ENCODE measurements around the gene LOX.
"Not testable (repeated sequence)": the region's sequence is repeated elsewhere in the genome, so short reads cannot be mapped to it uniquely, and the experiment has no call there.

Gene LOX

GRCh38 chr5:122097391-122097790, 19.3 kb upstream of the LOX start:
- DNase-seq: no peak

DNA sequence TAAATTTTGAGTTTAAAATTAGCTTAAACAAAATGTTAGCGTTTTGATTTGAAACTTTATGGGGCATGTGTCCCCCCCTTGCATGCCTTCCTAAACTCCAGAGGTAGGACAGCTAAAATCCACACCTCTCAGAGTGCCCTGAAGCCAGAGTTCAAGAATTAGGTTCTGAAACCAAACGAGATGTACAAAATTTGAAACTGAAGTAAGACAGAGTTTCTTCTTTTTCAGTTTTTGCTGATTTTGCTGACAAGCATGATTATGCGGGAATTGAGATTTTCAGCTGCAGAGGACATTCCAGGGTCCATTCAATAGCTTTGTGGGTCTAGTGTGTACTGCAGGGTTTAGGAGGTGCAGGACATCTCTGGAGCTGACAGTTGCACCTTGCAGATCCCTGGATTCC, 17.1 kb upstream of the LOX start:
- DNase-seq: no peak

DNA sequence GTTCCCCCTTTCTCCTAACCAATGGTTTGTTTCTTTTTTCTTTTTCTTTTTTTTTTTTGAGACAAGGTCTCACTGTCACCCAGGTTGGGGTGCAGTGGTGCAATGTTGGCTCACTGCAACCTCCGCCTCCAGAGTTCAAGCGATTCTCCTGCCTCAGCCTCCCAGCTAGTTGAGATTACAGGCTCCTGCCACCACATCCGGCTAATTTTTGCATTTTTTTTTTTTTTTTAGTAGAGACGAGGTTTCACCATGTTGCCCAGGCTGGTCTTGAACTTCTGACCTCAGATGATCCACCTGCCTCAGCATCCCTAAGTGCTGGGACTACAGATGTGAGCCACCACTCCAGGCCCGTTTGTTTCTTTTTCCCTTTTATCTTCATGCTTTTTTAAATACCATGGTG, 16.2 kb upstream of the LOX start:
- not testable (repeated sequence) for DNase-seq

- DNase-seq: no peak
Observed at GRCh38 chr5:122093415-122094180, 15.5 kb upstream of the LOX start.

GRCh38 chr5:122091936-122092600, 14.0 kb upstream of the LOX start:
- peak; percentile 24 for DNase-seq

GRCh38 chr5:122089096-122090013, 11.3 kb upstream of the LOX start:
- peak; percentile 84 for DNase-seq

DNA sequence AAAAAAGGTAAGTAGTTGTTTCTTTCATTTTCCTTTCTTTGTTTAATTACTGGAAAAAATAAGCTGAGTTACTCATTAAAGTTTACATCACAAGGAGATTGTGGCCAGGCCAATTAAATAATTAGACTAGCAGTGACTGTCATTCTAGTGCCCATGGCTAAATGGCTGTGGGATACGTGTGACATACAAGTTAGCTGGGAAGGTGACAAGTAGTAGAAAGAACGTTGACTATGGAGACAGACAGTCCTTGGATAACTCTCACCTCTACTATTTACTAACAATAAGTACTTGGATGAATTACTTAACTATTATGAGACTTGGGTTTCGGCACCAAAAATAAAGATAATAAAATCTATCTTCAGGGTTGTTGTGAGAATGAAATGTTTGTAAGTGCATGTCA, 7.0 kb upstream of the LOX start:
- no peak for DNase-seq

DNA sequence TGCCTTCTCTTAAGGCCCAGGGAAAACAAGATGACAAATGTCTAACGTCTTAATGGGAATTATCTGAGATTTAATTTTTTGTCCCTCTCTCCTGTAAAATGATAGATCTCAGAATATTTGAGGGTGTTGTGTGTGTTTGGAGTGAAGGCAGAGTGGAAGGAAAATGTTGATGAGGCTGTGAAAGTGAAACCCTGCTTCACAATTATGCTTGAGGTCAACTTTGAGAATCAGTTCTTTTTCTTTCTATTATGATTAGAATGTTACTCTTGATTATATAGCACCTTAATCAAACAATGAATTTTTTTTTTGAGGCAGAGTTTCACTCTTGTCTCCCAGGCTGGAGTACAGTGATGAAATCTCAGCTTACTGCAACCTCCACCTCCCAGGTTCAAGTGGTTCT, 5.5 kb upstream of the LOX start:
- DNase-seq: no peak

- no peak for DNase-seq
Observed at GRCh38 chr5:122081541-122081940, 3.5 kb upstream of the LOX start.

DNA sequence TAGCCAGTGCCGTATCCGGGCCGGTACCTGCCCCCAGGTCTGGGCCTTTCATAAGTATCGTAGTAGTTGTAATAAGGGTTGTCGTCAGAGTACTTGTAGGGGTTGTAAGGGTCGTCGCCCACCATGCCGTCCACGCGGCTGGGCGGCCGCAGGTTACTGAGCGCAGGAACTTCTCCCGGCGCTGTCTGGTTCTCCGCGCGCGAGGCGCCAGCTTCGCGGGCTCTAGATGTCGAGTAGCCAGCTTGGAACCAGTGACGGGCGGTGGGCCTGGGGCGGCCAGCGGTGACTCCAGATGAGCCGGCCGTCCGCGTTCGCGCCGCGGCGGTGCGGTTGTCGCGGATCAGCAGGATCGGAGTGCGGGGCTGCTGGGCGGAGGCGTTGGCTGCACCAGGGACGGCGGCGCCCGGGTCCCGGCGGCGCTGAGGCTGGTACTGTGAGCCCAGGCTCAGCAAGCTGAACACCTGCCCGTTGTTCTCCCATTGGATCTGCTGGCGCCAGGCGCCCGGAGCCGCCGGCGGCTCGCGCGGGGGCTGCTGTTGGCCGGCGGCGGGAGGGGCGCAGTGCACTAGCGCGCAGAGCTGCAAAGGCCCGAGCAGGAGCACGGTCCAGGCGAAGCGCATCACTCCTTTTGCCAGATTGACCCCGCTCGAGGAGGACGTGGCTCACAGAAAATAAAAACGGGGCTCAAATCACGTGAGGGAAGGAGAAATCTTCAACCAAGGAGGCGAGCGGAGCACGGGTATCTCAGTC, 518 bp downstream of the LOX start:
- no peak for DNase-seq

DNA sequence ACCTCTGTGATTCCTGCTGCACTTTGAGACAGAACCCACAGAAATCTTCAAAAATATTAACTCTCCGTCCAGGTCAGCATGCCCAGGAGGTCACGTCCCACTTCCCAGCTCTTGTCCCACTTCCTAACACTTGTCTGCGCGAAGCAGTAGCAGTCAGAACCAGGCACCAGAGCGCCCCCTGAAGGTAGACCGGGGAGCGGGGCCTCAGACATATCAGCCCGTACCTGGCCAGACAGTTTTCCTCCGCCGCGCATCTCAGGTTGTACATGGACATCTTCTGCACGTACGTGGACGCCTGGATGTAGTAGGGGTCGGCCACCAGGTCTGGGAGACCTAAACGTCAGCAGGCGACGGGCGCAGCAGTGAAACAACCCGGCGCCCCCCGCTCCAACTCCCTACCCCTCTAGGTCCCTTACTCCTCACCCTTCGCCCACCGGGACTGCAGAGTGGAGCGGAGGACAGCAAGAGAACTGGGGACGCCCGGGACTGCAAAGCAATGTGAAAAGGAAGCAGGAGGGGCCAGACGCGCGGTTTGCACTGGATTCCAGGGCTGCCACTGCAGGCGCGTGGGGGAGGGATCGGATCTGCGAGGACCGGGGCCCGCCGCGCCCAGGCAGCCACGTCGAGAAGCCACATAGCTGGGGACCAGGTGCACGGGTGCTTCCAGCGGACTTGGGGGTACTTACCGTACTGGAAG, 1.2 kb downstream of the LOX start:
- DNase-seq: peak; percentile 68

DNA sequence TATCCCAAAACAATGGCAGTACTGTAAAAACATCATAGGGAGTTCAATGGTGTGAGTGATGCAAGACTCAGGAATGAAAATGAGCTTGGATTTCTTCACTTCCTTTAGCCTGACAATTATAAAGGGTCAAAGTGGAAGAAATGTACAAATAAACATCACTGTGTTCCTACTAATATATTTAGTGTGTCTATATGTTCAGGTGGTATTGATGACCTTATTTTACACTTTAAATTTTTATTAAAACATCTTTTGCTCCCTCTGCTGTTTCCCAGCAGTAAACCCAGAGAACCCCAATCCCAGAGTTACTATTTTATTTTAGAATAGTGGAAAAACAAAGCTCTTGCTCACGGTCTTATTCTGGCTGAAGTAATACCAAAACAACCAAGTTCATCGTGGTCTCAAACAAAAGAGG, 2.0 kb downstream of the LOX start:
- no peak for DNase-seq

DNA sequence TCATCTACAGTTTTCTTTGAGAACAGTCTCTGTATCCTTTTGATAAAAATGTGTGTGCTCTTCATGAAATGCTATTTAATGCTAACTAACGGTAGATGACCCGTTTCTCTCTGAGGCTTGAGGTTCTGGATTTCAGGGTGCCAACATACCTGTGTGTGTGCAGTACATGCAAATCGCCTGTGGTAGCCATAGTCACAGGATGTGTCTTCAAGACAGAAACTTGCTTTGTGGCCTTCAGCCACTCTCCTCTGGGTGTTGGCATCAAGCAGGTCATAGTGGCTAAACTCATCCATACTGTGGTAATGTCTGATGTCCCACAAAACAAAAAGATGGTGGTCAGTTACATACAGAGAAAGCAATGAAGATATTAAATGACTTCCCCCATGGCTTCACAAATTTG, 4.2 kb downstream of the LOX start:
- DNase-seq: no peak

- no peak for DNase-seq
Observed at GRCh38 chr5:122073018-122073417, 5.0 kb downstream of the LOX start.

DNA sequence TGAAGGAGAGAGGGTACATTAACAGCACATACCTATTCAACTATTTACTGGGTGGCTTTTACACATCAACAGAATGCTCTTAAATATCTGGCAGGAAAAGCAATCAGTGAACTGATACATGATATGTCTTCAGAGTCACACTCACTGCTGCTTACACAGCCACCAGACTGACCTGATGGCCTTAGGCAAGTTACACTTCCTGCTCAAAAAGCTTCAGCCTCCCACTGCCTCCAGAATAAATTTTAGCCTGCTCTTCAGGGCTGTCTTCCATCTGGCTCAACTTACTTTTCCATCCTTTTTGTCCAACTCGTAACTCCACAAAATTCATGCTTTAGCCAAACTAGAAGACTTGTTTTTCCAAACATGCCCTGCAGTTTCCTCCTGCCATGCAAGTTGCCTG, 10.7 kb downstream of the LOX start:
- DNase-seq: no peak

DNA sequence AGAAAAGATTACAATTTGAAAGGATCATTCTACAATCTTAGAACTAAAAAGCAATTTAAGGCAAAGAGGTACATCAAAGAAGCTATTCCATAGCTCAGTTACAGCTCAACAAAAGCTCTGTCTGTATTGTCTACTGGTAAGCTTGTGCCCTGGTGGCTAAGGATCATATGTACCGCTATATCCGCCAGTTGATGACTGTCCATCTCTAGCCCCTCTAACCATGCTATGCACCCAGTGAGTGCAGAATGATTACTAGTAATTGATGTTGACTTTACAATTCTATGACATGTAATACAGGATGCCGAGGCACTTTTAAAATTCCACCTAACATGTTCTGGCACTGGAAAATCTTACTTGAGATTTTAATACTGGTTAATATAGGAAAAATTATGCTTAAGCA, 13.1 kb downstream of the LOX start:
- no peak for DNase-seq

GRCh38 chr5:122063836-122064235, 14.2 kb downstream of the LOX start:
- no peak for DNase-seq

DNA sequence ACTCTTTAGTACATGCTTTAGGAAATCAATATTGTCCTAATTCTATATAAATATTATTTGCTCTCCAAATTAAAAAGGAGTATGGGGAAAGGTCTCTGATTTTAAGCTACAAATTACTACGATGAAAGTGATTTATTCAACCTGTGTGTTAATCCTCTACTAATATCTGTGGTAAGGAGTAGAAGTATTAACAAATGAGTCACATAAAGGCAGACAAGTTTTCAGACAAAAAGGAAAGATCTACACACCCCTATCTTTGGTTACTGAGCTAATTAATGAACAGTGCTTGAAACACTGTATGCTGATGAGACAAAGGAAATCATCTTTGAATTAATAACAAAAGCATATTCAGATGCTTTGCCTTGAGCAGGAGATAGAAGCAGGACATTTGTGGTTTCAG, 15.9 kb downstream of the LOX start:
- DNase-seq: no peak

- DNase-seq: no peak
Observed at GRCh38 chr5:122056913-122057312, 21.1 kb downstream of the LOX start.

GRCh38 chr5:122054266-122054665, 23.8 kb downstream of the LOX start:
- no peak for DNase-seq

DNA sequence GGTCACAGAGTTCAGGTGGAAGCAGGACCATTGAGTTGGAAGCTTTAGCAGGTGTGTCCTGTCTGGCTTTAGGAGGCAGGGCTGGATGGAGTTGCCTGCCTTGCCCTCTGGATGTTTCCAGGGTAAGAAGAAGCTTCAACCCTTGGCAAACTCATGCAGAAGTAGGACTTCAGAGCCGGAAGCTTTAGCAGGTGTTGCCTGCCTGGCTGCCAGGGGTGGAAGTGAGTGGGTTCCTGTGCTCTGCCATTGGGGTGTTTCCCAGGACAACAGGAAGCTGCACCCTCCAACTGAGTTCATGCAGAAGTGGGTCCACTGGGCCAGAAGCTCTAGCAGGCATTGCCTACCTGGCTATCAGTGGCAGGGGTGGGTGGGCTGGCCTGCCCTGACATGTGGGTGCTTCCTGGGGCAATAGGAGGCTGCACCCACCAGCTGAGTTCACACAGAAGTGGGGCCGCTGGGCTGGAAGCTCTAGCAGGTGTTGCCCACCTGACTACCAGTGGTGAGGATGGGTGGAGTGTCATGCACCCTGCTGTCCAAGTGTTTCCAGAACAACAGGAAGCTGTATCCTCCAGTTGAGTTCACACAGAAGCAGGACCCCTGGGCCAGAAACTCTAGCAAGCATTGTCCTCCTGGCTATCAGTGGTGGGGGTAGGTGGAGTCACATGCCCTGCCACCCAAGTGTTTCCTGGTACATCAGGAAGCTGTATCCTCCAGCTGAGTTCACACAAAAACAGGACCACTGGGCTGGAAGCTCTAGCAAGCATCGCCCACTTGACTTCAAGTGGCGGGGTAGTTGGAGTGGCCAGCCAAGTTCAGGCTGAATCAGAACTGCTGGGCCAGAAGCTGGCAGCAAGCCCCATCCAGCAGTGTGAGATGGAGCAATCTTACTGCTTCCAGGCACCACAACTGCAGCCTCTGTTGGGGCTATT, 24.6 kb downstream of the LOX start:
- DNase-seq: no peak

Data from hematopoietic multipotent progenitor cell treated with erythropoietin and hydrocortisone succinate and interleukin-3 and kit ligand, for 8 days (in vitro differentiated cells).